Stimulated activated CD8-positive, alpha-beta memory T cell treated with anti-CD3 and anti-CD28 coated beads, Interleukin-4, amount 100 ng/mL, for 4 hours (primary cell): ENCODE results near the gene ZNF689.
"Not testable (repeated sequence)": the region's sequence is repeated elsewhere in the genome, so short reads cannot be mapped to it uniquely, and the experiment has no call there.

ENCODE experiments used
- DNase-seq, 2 donors: peaks; one replicate each; pipeline ENCODE4 v3.0.0-alpha.2; 2020; ENCODE audit warnings: low read depth in 2 of 2, low spot score in 1 of 2

ZNF689 gene

GRCh38 chr16:30637139-30637538, 26.9 kb upstream of the ZNF689 start:
- not testable (repeated sequence) for DNase-seq

GRCh38 chr16:30636599-30636998, 26.4 kb upstream of the ZNF689 start:
- DNase-seq, result no peak

- no peak for DNase-seq
Observed at GRCh38 chr16:30633526-30633925, 23.3 kb upstream of the ZNF689 start.

GRCh38 chr16:30632454-30632853, 22.3 kb upstream of the ZNF689 start:
- not testable (repeated sequence) for DNase-seq

- DNase-seq, result peak; percentile 68 to 97
Observed at GRCh38 chr16:30628628-30629540, 18.7 kb upstream of the ZNF689 start.

GRCh38 chr16:30626236-30626635, 16.0 kb upstream of the ZNF689 start:
- no peak for DNase-seq

GRCh38 chr16:30623536-30624283, 13.5 kb upstream of the ZNF689 start:
- no peak for DNase-seq

GRCh38 chr16:30622455-30623032, 12.4 kb upstream of the ZNF689 start:
- DNase-seq, result no peak

- no peak for DNase-seq
Observed at GRCh38 chr16:30621765-30622164, 11.6 kb upstream of the ZNF689 start.

GRCh38 chr16:30620169-30620568, 10.0 kb upstream of the ZNF689 start:
- no peak for DNase-seq

- no peak for DNase-seq
Observed at GRCh38 chr16:30619638-30620037, 9.4 kb upstream of the ZNF689 start.

GRCh38 chr16:30619202-30619601, 9.0 kb upstream of the ZNF689 start:
- no peak for DNase-seq

GRCh38 chr16:30615358-30616091, 5.3 kb upstream of the ZNF689 start:
- peak; percentile 17 to 18 for DNase-seq

GRCh38 chr16:30609002-30609925, 925 bp downstream of the ZNF689 start:
- peak in 1 of 2 donors; percentile 10 for DNase-seq

GRCh38 chr16:30606004-30606403, 4.2 kb downstream of the ZNF689 start:
- DNase-seq, result no peak

- DNase-seq, result no peak
Observed at GRCh38 chr16:30605158-30605557, 5.0 kb downstream of the ZNF689 start.

GRCh38 chr16:30604316-30604947, 5.8 kb downstream of the ZNF689 start:
- no peak for DNase-seq

GRCh38 chr16:30603945-30604315, 6.3 kb downstream of the ZNF689 start:
- no peak for DNase-seq

- no peak for DNase-seq
Observed at GRCh38 chr16:30602616-30603277, 7.4 kb downstream of the ZNF689 start.
